Right atrium auricular region (tissue), 2 donors: Measurements from ENCODE around the gene RNF126. TPM values are rescaled to one million over a fixed set of nuclear protein-coding genes. Genes with fewer than 3 reads are reported as not detected.
"Not testable (repeated sequence)": the region's sequence is repeated elsewhere in the genome, so short reads cannot be mapped to it uniquely, and the experiment has no call there.

Experiments
- DNase-seq: peaks from one replicate; pipeline ENCODE4 v3.0.0-alpha.2; 2019; ENCODE audit warnings: low spot score
- H3K27ac ChIP-seq, 2 donors: fragments of 200-600 bp; sonication (generic); 1 replicate in 1 of 2; 2 replicates in 1 of 2; pipeline ENCODE4 v1.5.1; 2016 to 2019
- H3K27me3 ChIP-seq, 2 donors: fragments of 200-600 bp; sonication (generic); one replicate each; pipeline versions ENCODE4 v1.5.1 to v1.6.0; 2017 to 2019
- H3K36me3 ChIP-seq: fragments of 200-600 bp; sonication (generic); one replicate; pipeline ENCODE4 v1.5.1; 2016
- H3K4me1 ChIP-seq, 2 donors: fragments of 200-600 bp; sonication (generic); one replicate each; pipeline versions ENCODE4 v1.5.1 to v1.6.0; 2017 to 2019
- H3K4me3 ChIP-seq, 2 donors: fragments of 200-600 bp; sonication (generic); 1 replicate in 1 of 2; 2 replicates in 1 of 2; pipeline ENCODE4 v1.5.1; 2017 to 2019; ENCODE audit warnings: mild to moderate bottlenecking in 1 of 2, moderate library complexity in 1 of 2
- H3K9me3 ChIP-seq, 2 donors: fragments of 200-600 bp; sonication (generic); one replicate each; pipeline ENCODE4 v1.5.1; 2019
- CTCF ChIP-seq, 2 donors: fragments of 200-600 bp; sonication (generic); IDR thresholded peaks; one replicate each; pipeline ENCODE4 v1.5.1; 2019; ENCODE audit warnings: antibody characterized with exemption in 2 of 2
- total RNA-seq, 2 donors: library from RNA; depleted of rRNA; stranded (reverse); fragments of >200 nt; gene quantifications; one replicate each; pipeline ENCODE4 v1.1.0, GENCODE V29; 2016

RNF126 gene
- total RNA-seq, 2 donors from 2014 or later = 53.3 to 68.5 TPM

- TF ChIP-seq CTCF (IDR thresholded peaks at IDR 0.05) = no peak
- DNase-seq = no peak
- H3K4me1 ChIP-seq = no peaks in the 10 kb centered on the region
- no peaks in the 10 kb centered on the region for H3K27me3 ChIP-seq
- no peaks in the 10 kb centered on the region for H3K9me3 ChIP-seq
- H3K4me3 ChIP-seq = no peak overlapping the region
- peaks cover 66% of the 10 kb centered on the region for H3K36me3 ChIP-seq
- H3K27ac ChIP-seq = no peak overlapping the region
Measured at GRCh38 chr19:622666-623065, 40.3 kb downstream of the RNF126 start.

GRCh38 chr19:621819-622218 lies 41.2 kb downstream of the RNF126 start:
- no peak for TF ChIP-seq CTCF (IDR thresholded peaks at IDR 0.05)
- Histone ChIP-seq H3K9me3 (no peaks in the 10 kb centered on the region), H3K4me3 (no peak overlapping the region), H3K4me1 (no peaks in the 10 kb centered on the region), H3K27ac (no peak overlapping the region), H3K27me3 (no peaks in the 10 kb centered on the region), H3K36me3 (peaks cover 75% of the 10 kb centered on the region)
- no peak for DNase-seq

- DNase-seq, H3K9me3 ChIP-seq, H3K27ac ChIP-seq, H3K4me3 ChIP-seq, H3K27me3 ChIP-seq, H3K4me1 ChIP-seq: not testable (repeated sequence)
- H3K36me3 ChIP-seq = peaks cover 75% of the 10 kb centered on the region
Measured at GRCh38 chr19:621191-621590, 41.8 kb downstream of the RNF126 start.

GRCh38 chr19:620166-620862 lies 42.7 kb downstream of the RNF126 start:
- Histone ChIP-seq H3K27me3 (no peaks in the 10 kb centered on the region), H3K27ac (no peak overlapping the region), H3K4me1 (no peaks in the 10 kb centered on the region), H3K36me3 (peaks cover 75% of the 10 kb centered on the region), H3K9me3 (no peaks in the 10 kb centered on the region), H3K4me3 (no peak overlapping the region)
- no peak for DNase-seq
- no peak for TF ChIP-seq CTCF (IDR thresholded peaks at IDR 0.05)

- Histone ChIP-seq H3K4me1 (no peaks in the 10 kb centered on the region), H3K4me3 (no peak overlapping the region), H3K27ac (no peak overlapping the region), H3K9me3 (no peaks in the 10 kb centered on the region), H3K27me3 (no peaks in the 10 kb centered on the region), H3K36me3 (peaks cover 68% of the 10 kb centered on the region)
- TF ChIP-seq CTCF (IDR thresholded peaks at IDR 0.05) = no peak
- DNase-seq = no peak
Measured at GRCh38 chr19:619286-620002, 43.6 kb downstream of the RNF126 start.

- H3K4me1 ChIP-seq = no peaks in the 10 kb centered on the region
- no peak for DNase-seq
- H3K27ac ChIP-seq = no peak overlapping the region
- H3K27me3 ChIP-seq = no peaks in the 10 kb centered on the region
- H3K9me3 ChIP-seq = no peaks in the 10 kb centered on the region
- no peak for TF ChIP-seq CTCF (IDR thresholded peaks at IDR 0.05)
- no peak overlapping the region for H3K4me3 ChIP-seq
- H3K36me3 ChIP-seq = peaks cover 62% of the 10 kb centered on the region
Measured at GRCh38 chr19:618674-619285, 44.2 kb downstream of the RNF126 start.
